MM.1S (cell line): ENCODE measurements around the gene LIMCH1.

Source experiments
- DNase-seq: peaks from one replicate; pipeline ENCODE4 v3.0.0-alpha.2; 2015
- H2AFZ ChIP-seq: fragments of 300-600 bp; sonication (generic); 2 replicates; pipeline ENCODE4 v1.6.0; 2016; ENCODE audit warnings: antibody characterized with exemption, low read length
- H3F3A ChIP-seq: fragments of 300-600 bp; sonication (generic); 2 replicates; pipeline ENCODE4 v1.6.1; 2016; ENCODE audit warnings: mild to moderate bottlenecking, antibody characterized with exemption, low read length, moderate library complexity, mixed read lengths; ENCODE audit not compliant: insufficient read depth
- H3K27ac ChIP-seq: fragments of 300-600 bp; sonication (generic); 2 replicates; pipeline ENCODE4 v1.5.1; 2016; ENCODE audit warnings: mild to moderate bottlenecking, low read length
- H3K27me3 ChIP-seq: fragments of 300-600 bp; sonication (generic); replicated peaks from 2 replicates; pipeline ENCODE4 v1.6.0; 2016; ENCODE audit warnings: low read length; ENCODE audit not compliant: insufficient read depth
- H3K36me3 ChIP-seq: fragments of 300-600 bp; sonication (generic); replicated peaks from 2 replicates; pipeline ENCODE4 v1.6.1; 2016; ENCODE audit warnings: mild to moderate bottlenecking, low read length, mixed read lengths; ENCODE audit not compliant: insufficient read depth
- H3K4me1 ChIP-seq: fragments of 300-600 bp; sonication (generic); 2 replicates; pipeline ENCODE4 v1.6.1; 2016; ENCODE audit warnings: low read length, mixed read lengths
- H3K4me2 ChIP-seq: fragments of 300-600 bp; sonication (generic); 2 replicates; pipeline ENCODE4 v1.6.0; 2016; ENCODE audit warnings: low read depth, low read length
- H3K4me3 ChIP-seq: fragments of 300-600 bp; sonication (generic); 2 replicates; pipeline ENCODE4 v1.5.1; 2016; ENCODE audit warnings: low read length, mixed read lengths
- H3K79me2 ChIP-seq: fragments of 300-600 bp; sonication (generic); 2 replicates; pipeline ENCODE4 v1.6.1; 2016; ENCODE audit warnings: mixed run types, low read length, mixed read lengths
- H3K9ac ChIP-seq: fragments of 300-600 bp; sonication (generic); 2 replicates; pipeline ENCODE4 v1.6.1; 2016; ENCODE audit warnings: low read length, mixed read lengths
- H3K9me2 ChIP-seq: fragments of 300-600 bp; sonication (generic); replicated peaks from 2 replicates; pipeline ENCODE4 v1.6.1; 2016; ENCODE audit warnings: mild to moderate bottlenecking, low read length, mixed read lengths; ENCODE audit not compliant: insufficient read depth
- H3K9me3 ChIP-seq: fragments of 300-600 bp; sonication (generic); replicated peaks from 2 replicates; pipeline ENCODE4 v1.6.1; 2016; ENCODE audit warnings: mild to moderate bottlenecking, low read length, mixed read lengths; ENCODE audit not compliant: insufficient read depth
- H4K20me1 ChIP-seq: fragments of 300-600 bp; sonication (generic); 2 replicates; pipeline ENCODE4 v1.6.1; 2016; ENCODE audit warnings: mild to moderate bottlenecking, low read length, moderate library complexity, mixed read lengths; ENCODE audit not compliant: insufficient read depth
- CTCF ChIP-seq: fragments of 300-600 bp; sonication (generic); IDR thresholded peaks from 2 replicates; pipeline ENCODE4 v1.5.1; 2016; ENCODE audit warnings: antibody characterized with exemption, low read length, mixed read lengths
- EZH2 ChIP-seq: fragments of 300-600 bp; sonication (generic); optimal IDR thresholded peaks from 2 replicates; pipeline ENCODE3; 2017; ENCODE audit warnings: low read depth, mild to moderate bottlenecking, antibody characterized with exemption, low read length, mixed read lengths
- EZH2phosphoT487 ChIP-seq: fragments of 300-600 bp; sonication (generic); IDR thresholded peaks from 2 replicates; pipeline ENCODE4 v1.6.1; 2018; ENCODE audit warnings: antibody characterized with exemption, low read length

Gene LIMCH1

GRCh38 chr4:41597494-41597893 lies 59.5 kb downstream of the LIMCH1 start:
- DNase-seq = no peak
- Histone ChIP-seq H3K4me3 (no peak overlapping the region), H3K27me3 (no peaks in the 10 kb centered on the region)

GRCh38 chr4:41598580-41598979 lies 60.6 kb downstream of the LIMCH1 start:
- no peaks in the 10 kb centered on the region for H3K9me2 ChIP-seq
- no peak for DNase-seq
- H3K4me2 ChIP-seq = no peak overlapping the region
- no peaks in the 10 kb centered on the region for H3K79me2 ChIP-seq
- no peak overlapping the region for H2AFZ ChIP-seq
- H3K4me1 ChIP-seq = no peaks in the 10 kb centered on the region
- no peak for TF ChIP-seq EZH2phosphoT487
- TF ChIP-seq CTCF = no peak
- H3K9me3 ChIP-seq = no peaks in the 10 kb centered on the region
- H3F3A ChIP-seq = no peaks in the 10 kb centered on the region
- no peaks in the 10 kb centered on the region for H4K20me1 ChIP-seq
- H3K9ac ChIP-seq = no peak overlapping the region
- H3K27me3 ChIP-seq = no peaks in the 10 kb centered on the region
- no peaks in the 10 kb centered on the region for H3K36me3 ChIP-seq
- no peak overlapping the region for H3K27ac ChIP-seq
- H3K4me3 ChIP-seq = no peak overlapping the region

More at GRCh38 chr4:41597494-41597893, 59.5 kb downstream of the LIMCH1 start:
- Histone ChIP-seq H2AFZ (no peak overlapping the region), H3K27ac (no peak overlapping the region), H3K4me1 (no peaks in the 10 kb centered on the region), H4K20me1 (no peaks in the 10 kb centered on the region), H3K4me2 (no peak overlapping the region), H3K9me3 (no peaks in the 10 kb centered on the region), H3K9me2 (no peaks in the 10 kb centered on the region), H3K9ac (no peak overlapping the region), H3K36me3 (no peaks in the 10 kb centered on the region), H3F3A (no peaks in the 10 kb centered on the region), H3K79me2 (no peaks in the 10 kb centered on the region)
- no peak for TF ChIP-seq EZH2phosphoT487
- TF ChIP-seq CTCF = no peak
- no peak for TF ChIP-seq EZH2

GRCh38 chr4:41599192-41599786 lies 61.3 kb downstream of the LIMCH1 start:
- no peak overlapping the region for H3K27ac ChIP-seq
- no peak for DNase-seq
- H3K9me3 ChIP-seq = no peaks in the 10 kb centered on the region
- no peaks in the 10 kb centered on the region for H3K4me1 ChIP-seq
- no peak for TF ChIP-seq EZH2
- no peak for TF ChIP-seq CTCF
- no peak for TF ChIP-seq EZH2phosphoT487
- no peaks in the 10 kb centered on the region for H3K27me3 ChIP-seq
- no peak overlapping the region for H2AFZ ChIP-seq
- no peak overlapping the region for H3K4me2 ChIP-seq
- H3K9me2 ChIP-seq = no peaks in the 10 kb centered on the region
- H3K4me3 ChIP-seq = no peak overlapping the region
- H4K20me1 ChIP-seq = no peaks in the 10 kb centered on the region
- no peaks in the 10 kb centered on the region for H3K79me2 ChIP-seq
- H3K36me3 ChIP-seq = no peaks in the 10 kb centered on the region
- H3K9ac ChIP-seq = no peak overlapping the region
- no peaks in the 10 kb centered on the region for H3F3A ChIP-seq
